ENCODE data around the gene GAPDHS.

GAPDHS gene

GRCh38 chr19:35539850-35540249, 6.6 kb downstream of the GAPDHS start:
- DNase-seq (ENCODE audit: low read depth) = no peak

GRCh38 chr19:35540356-35540927, 7.2 kb downstream of the GAPDHS start:
- DNase-seq (ENCODE audit: low read depth) = no peak

- no peak for DNase-seq (ENCODE audit: low read depth)
Observed at GRCh38 chr19:35542209-35542608, 9.0 kb downstream of the GAPDHS start.

DNA sequence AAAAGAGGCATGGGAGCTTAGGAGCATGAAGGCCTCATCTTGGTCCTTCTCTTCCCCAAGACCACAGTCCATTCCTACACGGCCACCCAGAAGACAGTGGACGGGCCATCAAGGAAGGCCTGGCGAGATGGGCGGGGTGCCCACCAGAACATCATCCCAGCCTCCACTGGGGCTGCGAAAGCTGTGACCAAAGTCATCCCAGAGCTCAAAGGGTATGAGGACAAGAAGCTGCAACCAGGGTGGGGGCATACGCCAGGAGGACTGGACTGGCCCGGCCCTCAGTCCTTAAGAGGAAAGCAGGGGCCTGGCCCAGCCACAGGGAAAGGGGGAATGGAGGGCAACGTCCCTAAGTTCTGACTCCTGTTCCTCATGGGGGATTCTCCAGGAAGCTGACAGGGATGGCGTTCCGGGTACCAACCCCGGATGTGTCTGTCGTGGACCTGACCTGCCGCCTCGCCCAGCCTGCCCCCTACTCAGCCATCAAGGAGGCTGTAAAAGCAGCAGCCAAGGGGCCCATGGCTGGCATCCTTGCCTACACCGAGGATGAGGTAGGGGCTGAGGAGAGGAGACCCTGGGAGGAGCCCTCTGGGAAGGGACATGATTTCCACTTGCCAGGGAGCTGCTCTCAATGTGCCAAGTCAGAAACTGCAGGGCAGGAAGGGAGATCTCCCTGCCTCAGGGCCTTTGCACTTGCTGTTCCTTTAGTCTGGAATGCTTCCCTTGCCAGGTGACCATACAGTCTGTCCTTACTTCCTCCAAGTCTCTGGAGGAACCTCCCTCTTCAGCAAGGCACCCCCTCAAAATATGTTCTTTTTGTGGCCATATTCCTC, 10.2 kb downstream of the GAPDHS start:
- DNase-seq (ENCODE audit: low read depth) = no peak

DNA sequence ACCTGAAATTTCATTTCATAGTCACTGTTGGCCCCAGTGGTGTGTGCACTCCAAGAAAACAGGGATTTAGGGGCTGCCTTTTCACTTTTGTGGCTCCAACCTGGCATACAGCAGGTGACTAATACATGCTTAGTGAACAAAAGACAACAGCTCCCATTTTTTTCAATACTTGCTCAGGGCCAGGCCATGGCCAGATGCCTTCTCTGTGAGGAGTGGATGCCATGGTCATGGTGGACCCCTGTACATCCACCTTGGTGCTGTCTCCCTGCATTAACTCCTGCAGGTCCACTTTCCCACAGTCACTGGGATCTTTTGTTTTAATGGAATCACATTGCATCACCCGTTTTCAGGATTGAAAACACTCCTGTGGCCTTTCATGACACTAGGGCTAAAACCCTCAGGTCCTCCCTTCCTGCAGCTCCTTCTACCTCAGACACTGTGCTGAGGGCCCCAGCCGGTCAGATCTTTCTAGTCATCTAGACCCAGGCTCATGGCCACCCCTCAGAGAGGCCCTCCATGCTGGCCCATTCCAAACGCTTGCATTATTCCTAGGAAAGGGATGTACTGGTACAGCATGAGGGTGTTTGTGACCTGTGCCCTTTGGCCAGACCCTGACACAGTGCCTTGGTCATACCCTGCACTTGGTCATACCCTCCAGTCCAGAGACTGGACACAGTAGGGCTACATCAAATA, 11.0 kb downstream of the GAPDHS start:
- DNase-seq (ENCODE audit: low read depth) = no peak

GRCh38 chr19:35545001-35545854, 12.0 kb downstream of the GAPDHS start, which contains the start of gene TMEM147:
Gene TMEM147, plus strand, starts transcription at chr19:35545626. Its CDS starts 114 bp downstream, at chr19:35545740.
- peak; percentile 73 for DNase-seq (ENCODE audit: low read depth)

DNA sequence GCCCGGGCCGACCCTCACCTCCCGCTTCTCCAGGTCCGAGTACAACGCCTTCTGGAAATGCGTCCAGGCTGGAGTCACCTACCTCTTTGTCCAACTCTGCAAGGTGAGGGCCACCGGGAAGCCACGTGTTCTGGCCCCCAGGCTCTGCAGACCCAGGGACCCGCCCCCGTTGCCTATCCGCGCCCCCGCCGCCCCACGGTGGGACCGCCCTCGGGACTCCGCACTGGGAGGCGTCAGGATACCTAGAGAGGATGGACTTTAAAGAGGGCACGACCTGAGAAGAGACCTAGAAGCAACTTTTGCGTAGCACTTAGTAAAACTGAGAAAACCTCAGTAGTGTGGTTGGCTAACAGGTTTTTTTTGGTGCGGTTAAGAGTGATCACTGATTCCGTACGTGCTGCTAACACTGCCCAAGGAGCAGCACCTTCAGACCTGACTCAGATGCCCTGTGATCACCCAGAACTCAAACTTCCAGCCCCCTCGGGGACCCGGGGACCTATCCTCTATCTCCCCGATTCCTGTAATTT, 12.7 kb downstream of the GAPDHS start:
- peak; percentile 51 for DNase-seq (ENCODE audit: low read depth)

GRCh38 chr19:35546532-35546931, 13.3 kb downstream of the GAPDHS start:
- no peak for DNase-seq (ENCODE audit: low read depth)

GRCh38 chr19:35549174-35549788, 16.0 kb downstream of the GAPDHS start:
- no peak for DNase-seq (ENCODE audit: low read depth)

GRCh38 chr19:35549879-35550523, 16.7 kb downstream of the GAPDHS start:
- DNase-seq (ENCODE audit: low read depth) = no peak

GRCh38 chr19:35551091-35551810, 18.0 kb downstream of the GAPDHS start:
- DNase-seq (ENCODE audit: low read depth) = no peak

DNA sequence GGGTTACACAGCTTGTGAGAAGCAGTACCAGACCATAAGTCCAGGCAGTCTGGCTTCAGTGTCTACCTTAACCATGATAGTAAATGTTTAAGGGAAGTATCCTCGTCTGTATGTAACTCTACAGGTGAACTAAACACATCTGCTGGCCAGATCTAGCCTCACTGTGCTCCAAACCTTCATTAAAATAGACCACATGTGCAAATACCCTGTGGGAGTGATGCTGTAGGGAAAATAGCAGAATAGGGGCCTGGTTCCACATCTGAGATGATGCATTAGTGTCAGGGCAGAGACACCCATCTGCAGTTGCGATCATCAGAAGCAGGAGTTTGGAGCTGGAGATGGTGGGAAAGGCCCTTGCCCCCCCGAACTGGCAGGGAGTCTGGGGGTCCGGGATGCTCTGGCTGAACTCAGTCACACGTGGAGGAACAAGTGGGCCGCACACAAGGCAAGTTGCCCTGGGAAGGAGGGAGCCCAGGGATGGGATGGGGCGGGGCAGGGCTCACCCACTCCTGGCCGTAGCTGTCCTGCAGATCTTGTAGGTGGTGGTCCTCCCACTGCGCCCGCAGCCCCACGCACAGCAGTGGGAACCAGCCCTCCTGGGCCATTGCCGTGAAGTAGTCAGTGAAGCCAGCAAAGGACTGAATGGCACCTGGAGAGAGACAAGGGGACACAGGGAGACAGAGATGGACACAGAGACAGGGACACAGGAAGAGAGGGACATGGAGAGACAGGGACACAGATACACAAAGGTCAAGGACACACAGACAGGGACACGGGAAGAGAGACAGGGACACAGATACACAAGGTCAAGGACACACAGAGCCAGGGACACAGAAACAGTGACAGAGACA, 19.5 kb downstream of the GAPDHS start:
- no peak for DNase-seq (ENCODE audit: low read depth)

- no peak for DNase-seq (ENCODE audit: low read depth)
Observed at GRCh38 chr19:35553385-35554000, 20.2 kb downstream of the GAPDHS start.

GRCh38 chr19:35554076-35554475, 20.8 kb downstream of the GAPDHS start:
- DNase-seq (ENCODE audit: low read depth) = no peak

DNA sequence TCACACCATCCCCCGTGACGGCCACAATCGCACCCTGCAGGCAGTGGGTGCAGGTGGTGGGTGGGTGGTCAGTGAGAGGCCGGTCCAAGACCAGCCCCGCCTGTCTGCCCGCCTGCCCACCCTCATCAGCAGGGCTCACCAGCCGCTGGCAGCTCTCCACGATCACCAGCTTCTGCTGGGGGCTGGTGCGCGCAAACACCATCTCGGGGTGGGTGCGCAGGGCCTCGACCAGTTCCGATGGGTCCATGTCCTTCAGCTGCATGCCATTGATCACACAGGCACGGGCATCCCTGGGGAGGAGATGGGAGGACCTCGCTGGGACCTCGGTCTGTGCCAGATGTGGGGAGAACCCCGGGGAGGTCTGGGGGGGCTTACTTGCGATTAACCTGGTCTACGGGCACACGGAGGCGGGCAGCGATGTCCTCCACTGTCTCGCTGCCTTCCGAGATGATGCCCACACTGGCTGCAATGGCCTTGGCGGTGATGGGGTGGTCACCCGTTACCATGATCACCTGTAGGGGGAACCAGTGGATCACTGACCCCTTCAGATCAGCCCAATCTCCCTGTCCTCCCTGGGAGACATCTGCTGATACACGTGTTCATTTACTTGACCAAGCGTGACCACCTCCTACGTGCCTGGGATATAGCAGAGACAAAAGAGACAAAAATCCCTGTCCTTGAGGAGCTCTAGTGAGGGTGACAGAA, 22.2 kb downstream of the GAPDHS start:
- DNase-seq (ENCODE audit: low read depth) = no peak

DNA sequence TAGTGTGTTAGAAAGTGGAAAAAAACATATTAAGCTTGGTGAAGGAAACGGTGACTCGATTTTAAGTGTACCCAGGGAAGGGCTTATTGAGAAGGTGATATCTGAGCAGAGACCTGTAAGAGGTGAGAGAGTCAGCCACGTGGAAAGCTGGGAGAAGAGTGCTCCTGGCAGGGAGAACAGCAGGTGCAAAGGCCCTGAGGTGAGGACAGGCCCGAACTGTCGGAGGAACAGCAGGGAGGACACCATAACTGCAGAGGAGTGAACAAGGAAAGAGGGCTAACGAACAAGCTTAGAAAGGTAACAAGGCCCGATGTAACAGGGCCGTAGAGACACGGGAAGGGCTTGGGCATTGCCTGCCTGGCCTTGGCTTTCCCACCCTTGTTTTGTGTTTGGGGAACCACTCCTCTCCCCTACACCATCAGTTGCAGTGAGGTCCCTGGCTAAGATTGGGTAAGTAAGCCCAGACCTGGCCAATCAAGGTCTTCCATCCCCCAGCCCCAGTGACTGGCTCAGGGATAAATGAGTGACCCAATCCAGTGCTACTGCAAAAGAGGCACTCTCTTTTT, 22.9 kb downstream of the GAPDHS start:
- DNase-seq (ENCODE audit: low read depth) = no peak

DNA sequence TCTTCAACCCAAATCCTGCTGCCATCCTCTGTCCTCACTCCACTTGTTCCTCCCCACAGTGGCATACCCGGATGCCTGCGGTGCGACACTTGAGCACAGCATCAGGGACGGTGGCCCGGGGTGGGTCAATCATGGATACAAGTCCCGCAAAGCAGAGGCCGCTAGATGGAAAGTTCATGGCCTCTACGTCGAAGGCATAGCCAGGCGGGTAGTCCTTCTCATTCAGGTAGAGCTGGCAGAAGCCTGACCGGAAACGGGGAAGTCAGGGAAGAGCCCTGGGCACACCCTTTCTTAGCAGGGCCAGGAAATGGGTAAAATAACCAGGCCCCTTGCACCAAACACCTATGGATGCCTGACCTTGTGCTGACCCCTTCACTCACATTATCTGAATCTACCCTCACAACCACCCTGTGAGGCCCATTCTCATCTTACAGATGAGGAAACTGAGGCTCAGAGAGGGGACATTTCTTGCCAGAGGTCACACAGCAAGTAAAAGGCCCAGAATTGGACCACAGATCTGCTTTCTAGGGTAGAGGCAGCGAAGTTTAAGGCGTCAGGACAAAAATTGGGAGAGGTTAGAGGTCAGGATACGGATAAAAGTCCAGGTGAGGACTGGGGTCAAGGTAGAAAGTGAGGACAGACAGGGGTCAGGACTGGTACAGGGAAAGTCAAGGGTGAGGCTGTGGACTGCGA, 23.7 kb downstream of the GAPDHS start:
- no peak for DNase-seq (ENCODE audit: low read depth)

Measured in stimulated activated CD8-positive, alpha-beta memory T cell treated with anti-CD3 and anti-CD28 coated beads, Interleukin-12 subunit alpha, Interleukin-12 subunit beta, amount 100 ng/mL, for 4 hours (primary cell).